Inferior parietal cortex (tissue), 1 donor: ENCODE data around the gene CLRN2.
"Not testable (repeated sequence)": the region's sequence is repeated elsewhere in the genome, so short reads cannot be mapped to it uniquely, and the experiment has no call there.

Experiments used
- DNase-seq: peaks from one replicate; pipeline ENCODE4 v3.0.0-alpha.2; 2016; ENCODE audit errors: extremely low spot score

CLRN2 gene

DNA sequence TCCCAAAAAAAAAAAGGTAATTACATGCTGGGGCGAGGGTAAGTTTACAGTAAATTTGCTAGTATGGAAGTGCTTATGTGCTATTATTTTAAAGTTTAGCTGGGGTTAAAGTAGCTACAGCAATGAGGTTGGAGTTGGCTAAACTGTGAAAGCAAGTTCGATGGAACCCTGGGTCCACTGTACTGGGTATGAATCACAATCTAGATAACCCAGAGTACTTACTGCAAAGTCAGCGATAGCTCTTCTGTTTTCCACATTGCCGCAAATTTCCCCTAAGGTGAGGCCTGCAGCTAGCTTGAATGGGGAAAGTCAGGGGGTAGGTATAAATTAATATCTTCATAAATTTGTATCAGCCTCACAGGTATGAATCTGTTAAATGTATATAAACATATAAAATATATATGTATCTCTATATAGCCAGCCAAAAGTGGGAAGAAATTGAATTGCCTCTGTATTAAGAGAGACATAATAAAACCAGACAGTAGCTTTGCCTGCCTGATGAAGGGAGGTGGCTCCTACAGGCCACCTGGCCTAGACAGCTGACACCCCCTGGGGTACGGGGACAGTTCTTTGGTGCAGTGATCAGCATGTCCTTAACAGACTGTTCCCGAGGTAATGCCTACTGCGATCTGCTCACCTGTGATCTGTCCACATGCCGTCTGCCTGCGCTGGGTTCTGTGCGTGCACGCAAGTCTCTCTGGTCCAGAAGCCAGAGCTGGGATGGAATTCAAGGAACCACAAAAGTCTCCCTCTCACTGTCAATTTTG, 30.6 kb downstream of the CLRN2 start:
- DNase-seq, result no peak

GRCh38 chr4:17546222-17546621, 31.3 kb downstream of the CLRN2 start:
- no peak for DNase-seq

GRCh38 chr4:17546678-17547077, 31.7 kb downstream of the CLRN2 start:
- no peak for DNase-seq

DNA sequence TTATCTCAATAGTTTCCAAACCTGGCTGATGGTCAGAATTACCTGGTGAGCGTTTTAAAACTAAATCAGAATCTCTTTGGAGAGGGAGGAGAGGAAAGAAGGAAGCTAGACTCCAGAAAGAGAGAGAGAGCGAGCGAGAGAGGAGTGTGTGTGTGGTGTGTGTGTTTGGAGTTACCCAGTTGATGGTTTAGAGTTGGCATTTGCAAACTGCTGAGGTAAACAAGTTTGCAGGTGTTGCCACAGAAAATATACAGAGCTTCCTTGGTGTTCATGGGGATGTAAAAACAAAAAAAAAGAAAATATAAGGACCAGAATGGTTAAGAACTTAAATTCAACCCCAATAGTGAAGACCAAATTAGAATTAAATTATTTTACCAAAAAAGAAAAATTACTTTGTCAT, 35.6 kb downstream of the CLRN2 start:
- DNase-seq, result no peak

DNA sequence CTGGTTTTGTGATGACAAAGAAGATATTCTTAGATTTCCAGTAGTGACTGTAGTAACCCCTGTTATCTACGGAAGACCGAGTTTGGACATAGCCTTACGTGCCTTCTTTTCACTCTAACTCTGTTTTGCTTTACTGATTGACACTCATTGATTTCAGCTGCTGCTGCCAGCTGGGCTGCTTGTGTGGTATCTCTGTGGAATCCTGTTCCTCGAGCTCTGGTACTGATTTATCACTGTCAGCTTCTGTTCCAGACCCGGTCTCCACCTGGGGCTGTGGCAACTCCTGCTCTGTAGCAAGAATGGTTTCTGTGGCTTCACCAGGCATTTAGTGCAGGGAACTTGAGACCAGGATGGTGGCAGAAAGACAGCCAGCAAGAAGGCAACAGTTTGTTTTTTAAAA, 37.5 kb downstream of the CLRN2 start:
- no peak for DNase-seq

GRCh38 chr4:17554568-17554967, 39.6 kb downstream of the CLRN2 start:
- no peak for DNase-seq

DNA sequence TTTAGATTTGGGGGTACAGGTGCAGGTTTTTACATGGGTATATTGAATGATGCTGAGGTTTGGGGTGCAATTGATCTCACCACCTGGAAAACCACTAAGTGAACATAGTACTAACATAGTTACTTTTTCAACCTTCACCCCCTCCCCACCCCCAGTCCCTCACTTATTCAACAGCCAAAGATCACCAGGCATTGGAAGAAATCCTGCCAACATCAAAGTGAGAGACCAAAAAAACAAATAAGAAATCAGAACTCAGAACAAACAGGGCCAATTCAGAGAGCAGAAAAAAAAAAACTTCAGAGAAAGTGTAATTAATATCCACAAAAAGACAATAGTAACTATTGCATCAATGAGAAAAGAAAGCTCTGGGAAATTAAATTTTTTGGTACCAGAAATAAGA, 41.5 kb downstream of the CLRN2 start:
- no peak for DNase-seq

DNA sequence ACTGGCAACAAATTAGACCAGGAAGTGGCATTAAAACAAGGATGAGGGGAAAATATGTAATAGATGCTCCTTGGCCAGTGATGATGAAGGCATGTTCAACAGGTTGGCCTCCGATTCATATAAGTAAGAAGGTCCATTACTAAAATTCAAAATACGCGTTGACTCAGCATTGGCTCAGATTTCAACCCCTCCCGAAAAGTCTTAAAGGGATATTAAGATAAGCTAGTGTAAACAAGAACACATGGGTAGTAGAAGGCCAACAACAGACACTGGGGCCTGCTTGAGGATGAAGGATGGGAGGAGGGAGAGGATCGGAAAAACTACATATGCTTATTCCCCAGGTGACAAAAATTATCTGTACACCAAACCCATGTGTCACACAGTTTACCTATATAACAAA, 42.9 kb downstream of the CLRN2 start:
- no peak for DNase-seq

GRCh38 chr4:17558941-17559708, 44.2 kb downstream of the CLRN2 start:
- DNase-seq, result no peak

DNA sequence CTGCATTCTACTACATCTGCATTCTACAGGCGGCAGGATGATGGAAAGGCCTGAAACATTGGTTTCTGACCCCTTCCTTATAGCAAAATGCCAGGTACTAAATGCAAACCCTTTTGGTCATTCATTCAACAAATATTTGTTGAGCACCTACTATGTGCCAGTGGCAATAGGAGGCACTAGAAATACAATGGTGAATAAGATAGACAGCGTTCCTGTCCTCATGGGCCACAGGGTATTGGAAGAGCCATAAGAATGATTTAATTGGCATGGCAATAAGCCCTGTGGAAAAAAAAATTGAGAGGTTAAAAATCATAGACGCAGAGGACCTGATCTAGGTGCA, 44.7 kb downstream of the CLRN2 start:
- no peak for DNase-seq

DNA sequence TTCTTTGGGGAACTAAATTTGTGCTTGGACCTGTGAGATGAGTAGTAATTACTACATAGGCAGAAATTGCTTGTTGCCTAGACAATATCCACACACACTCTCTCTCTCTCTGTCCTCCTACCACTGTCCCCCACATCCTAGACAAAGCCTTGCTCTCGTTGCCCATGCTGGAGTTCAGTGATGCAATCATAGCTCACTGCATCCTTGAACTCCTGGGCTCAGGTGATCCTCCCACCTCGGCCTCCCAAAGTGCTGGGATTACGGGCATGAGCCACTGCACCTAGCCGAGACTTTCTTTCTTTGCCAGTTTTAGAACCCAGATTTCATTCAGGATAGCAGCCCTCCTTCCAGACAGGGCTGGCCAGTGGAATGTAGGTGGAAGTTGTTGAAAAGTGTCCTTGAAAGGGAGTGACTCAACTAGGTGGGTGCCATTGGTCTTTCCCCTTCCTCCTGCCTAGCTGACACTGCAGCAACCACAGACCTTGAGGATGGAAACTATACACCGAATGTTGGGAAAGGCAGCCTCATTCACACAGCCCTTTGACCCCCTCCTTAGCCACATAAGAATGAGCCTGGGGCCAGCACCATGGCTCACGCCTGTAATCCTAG, 45.2 kb downstream of the CLRN2 start:
- DNase-seq, result no peak

DNA sequence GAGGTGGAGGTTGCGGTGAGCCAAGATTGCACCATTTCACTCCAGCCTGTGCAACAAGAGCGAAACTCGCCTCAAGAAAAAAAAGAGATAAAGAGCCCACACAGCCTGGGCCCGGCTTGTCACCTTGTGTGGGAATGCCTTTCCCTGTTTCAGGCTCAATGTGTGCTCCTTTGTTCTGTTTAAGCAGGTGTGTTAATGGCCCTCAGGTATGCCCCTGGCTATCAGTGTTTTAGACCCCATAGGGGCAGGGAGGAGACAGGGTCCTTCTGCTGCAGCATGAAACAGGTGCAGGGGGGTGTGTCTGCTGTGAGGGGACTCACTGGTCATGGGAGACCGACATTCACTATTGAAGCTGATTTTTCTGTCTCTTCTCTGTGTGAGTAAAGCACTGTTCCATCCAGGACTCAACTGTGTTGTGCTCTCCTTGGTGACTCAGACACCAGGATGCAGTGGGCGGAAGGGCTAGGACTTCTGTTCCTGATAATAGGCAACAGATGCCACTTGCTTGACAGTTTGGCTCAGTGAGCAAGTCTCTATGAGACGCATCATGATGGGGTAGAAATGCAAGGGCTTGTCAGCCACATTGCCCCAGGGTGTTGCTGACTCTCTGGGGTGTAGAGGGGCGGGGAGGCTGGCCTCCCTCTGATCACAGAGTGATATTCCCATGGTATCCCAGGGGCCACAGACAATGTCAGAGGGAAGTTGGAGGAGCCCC, 46.4 kb downstream of the CLRN2 start:
- peak; percentile 41 for DNase-seq

DNA sequence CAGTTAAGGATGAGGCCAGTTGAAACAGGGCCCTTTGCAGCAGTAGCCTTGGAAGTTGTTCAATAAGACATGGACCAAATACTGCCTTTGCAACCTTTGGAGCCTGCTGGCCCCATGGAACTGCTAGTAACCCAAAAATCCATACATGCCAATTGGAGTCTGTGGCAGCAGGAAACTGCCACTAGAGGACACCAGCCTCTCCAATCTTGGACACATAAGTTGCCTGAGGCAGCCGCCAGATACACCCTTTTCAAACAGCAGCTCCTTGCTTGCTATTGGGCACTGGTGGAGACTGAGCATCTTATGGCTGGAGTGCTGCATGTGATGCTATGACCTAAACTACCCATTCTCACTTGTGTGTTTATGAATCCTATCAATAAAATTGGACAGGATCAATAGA, 47.2 kb downstream of the CLRN2 start:
- DNase-seq, result no peak

DNA sequence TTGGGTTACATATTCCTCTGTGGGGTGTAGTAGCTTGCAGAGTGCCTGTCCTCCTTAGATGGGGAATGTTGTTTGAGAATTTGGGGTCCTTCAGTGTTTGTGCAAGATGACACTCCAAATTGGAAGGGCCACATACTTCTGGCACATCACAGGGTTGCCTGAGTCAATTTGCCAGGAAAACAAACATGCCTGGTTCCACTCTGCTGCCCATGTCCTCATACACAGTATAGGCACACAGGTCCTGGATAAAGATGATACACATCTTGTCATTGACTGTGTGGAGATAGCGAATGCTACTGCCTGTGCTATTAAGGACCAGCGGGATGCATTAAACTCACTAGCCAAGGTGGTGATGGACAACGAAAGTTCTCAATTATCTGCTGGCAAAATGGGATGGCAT, 50.9 kb downstream of the CLRN2 start:
- DNase-seq, result no peak

DNA sequence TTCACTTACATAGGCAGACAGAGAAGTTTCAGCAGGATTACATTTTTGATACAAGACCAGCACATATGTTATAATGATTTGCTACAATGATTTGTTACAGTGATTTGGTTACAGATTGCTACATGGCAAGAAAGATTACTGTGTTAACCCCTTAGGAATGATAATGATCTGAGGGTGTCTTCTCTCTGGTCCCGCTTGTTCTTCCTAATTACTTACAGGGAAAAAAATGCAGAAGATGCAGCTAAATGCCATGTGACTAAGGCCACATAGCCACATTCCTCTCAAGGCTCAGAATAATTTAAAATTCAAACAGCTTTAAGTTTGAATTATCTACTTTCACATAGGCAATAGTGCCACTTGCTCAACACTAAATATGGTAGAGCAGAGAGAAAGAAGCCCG, 52.3 kb downstream of the CLRN2 start:
- DNase-seq, result no peak

DNA sequence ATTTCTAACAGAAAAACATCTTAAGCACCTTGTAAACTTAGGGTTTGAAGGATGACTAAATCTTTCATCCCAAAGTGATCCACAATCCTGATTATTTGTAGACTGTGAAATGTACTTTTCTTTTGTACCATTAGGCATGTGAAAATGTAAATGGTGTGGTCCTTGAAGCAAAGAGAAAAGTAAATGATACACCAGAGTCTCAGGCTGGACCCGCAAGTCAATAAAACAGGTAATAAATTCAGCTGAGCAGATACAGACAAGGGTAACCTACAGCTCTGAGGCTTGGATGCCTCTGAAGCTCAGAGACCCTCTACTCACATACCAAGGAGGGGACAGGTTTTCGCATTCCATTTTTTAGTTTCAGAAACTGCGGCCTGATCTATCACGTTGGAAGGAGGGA, 59.2 kb downstream of the CLRN2 start:
- DNase-seq, result no peak

- not testable (repeated sequence) for DNase-seq
Observed at GRCh38 chr4:17575177-17575576, 60.2 kb downstream of the CLRN2 start.
